GM21786 (cell line): ENCODE measurements around the gene ZNF813.
"Not testable (repeated sequence)": the region's sequence is repeated elsewhere in the genome, so short reads cannot be mapped to it uniquely, and the experiment has no call there.

Experiments used
- ATAC-seq: cut with Tn5 transposase; IDR thresholded peaks from one replicate; pipeline ENCODE4 v1.9.1; 2021; ENCODE audit not compliant: unreplicated experiment

ZNF813 gene

GRCh38 chr19:53467485-53468262 is at the start of gene ZNF813:
Gene ZNF813, plus strand, starts transcription at chr19:53467733. Its CDS starts 16,090 bp downstream, at chr19:53483823.
- ATAC-seq: no peak

DNA sequence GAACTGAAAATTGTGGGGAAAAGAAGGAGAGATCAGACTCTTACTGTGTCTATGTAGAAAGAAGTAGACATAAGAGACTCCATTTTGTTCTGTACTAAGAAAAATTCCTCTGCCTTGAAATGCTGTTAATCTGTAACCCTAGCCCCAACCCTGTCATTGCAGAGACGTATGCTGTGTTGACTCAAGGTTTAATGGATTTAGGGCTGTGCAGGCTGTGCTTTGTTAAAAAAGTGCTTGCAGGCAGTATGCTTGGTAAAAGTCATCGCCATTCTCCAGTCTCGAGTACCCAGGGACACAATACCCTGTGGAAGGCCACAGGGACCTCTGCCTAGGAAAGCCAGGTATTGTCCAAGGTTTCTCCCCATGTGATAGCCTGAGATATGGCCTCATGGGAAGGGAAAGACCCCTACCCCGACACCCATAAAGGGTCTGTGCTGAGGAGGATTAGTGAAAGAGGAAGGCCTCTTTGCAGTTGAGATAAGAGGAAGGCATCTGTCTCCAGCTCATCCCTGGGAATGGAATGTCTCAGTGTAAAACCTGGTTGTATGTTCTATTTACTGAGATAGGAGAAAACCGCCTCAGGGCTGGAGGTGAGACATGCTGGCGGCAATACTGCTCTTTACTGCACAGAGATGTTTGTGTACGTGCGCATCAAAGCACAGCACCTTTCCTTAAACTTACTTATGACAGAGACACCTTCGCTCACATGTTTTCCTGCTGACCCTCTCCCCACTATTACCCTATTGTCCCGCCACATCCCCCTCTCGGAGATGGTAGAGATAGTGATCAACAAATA is 46.8 kb upstream of the ZNF813 start:
- ATAC-seq: not testable (repeated sequence)

DNA sequence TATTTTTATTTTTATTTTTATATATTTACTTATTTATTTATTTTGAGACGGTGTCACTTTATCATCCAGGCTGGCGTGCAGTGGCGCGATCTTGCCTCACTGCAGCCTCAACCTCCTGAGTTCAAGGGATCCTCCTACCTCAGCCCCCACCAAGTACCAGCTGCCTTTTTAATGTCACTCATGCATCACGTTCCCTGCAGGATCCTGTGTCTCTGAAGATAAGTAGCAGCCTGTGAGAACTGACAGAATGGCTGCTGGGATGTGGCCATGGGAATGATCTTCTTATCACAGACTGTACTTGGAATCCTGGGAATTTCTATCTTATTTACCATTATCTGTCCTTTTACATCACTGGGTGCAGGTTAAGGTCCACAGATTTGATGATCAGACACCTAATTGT is 45.0 kb upstream of the ZNF813 start:
- ATAC-seq: no peak

- not testable (repeated sequence) for ATAC-seq
Measured at GRCh38 chr19:53423074-53423473, 44.5 kb upstream of the ZNF813 start.

DNA sequence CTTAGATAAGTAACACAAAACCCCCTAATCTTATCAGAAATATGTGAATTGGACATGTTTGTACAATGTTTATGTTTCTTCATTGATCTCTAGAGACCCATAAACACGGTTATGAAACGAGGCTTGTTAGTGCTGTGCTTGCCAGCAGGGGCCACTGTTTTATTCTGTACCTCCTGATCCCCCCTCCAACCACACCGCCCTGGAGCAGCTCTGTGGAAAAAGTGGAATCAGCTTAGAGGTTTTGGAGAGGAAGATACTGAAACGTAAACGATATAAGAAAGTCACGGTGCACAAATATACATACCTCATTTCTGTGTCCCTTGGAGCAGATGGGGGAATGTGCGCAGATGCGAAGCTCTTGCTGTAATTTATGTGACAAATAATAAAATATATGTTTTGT is 43.9 kb upstream of the ZNF813 start:
- ATAC-seq: not testable (repeated sequence)

DNA sequence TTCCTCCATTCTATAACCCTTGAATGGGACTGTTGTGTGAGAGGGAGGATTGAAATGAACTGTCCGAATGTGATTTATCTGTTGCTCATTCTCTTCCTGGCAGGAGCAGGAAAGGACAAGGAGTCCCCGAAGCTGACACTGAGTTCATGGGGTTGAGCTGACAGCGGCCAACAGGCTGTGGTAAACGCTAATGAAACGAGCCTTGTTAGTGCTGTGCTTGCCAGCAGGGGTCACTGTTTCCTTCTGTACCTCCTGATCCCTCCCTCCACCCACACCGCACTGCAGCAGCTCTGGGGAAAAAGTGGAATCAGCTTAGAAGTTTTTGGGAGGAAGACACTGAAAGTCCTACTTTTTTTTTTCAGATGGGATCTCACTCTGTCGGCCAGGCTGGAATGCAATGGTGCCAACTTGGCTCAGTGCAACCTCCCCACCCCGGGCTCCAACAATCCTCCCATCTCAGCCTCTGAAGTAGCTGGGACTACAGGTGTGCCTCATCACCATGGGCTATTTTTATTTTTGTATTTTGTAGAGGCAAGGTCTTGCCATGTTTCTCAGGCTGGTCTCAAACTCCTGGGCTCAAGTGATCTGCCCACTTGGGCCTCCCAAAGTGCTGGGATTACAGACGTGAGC is 42.5 kb upstream of the ZNF813 start:
- no peak for ATAC-seq

DNA sequence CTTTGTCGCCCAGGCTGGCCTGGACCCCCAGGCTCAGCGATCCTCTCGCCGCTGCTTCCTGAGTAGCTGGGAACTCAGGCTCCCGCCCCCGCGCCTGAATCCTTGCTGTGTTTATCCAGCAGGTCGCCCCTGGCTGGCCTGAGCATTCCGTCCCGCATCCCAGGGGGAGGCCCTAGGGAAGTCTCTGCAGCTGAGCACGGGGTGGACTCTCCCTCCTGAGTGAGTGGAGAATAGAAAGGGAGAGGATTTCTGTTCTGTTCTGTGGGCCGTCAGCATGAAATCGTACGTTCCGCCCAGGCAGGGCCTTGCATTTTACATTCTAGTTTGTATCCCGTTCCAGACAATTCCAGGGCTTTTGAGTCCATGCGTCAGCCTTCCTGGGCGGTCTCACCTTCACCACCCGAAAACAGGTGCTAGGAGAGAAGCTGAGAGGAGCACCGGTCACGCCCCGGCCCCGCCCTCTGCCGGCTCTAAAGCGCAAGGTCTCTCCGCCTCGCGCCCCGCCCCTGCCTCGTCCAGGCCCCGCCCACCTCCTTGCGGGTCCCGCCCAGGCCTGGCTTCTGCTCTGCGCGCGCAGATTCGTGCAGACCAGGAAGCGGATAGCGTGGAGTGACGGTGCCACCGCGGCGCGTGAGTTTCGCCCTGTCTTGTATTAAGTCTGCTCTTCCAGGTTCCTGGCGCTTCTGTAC is 36.0 kb upstream of the ZNF813 start, which contains the start of gene ZNF761:
TSS of gene ZNF761 (plus strand) at position 586 of the 689 bp plus-strand sequence. CDS start 15,285 bp downstream, outside the sequence.
- ATAC-seq: peak; percentile 95

- peak; percentile 21 for ATAC-seq
Measured at GRCh38 chr19:53432088-53432661, 35.4 kb upstream of the ZNF813 start.

GRCh38 chr19:53443809-53444208 is 23.7 kb upstream of the ZNF813 start:
- not testable (repeated sequence) for ATAC-seq

DNA sequence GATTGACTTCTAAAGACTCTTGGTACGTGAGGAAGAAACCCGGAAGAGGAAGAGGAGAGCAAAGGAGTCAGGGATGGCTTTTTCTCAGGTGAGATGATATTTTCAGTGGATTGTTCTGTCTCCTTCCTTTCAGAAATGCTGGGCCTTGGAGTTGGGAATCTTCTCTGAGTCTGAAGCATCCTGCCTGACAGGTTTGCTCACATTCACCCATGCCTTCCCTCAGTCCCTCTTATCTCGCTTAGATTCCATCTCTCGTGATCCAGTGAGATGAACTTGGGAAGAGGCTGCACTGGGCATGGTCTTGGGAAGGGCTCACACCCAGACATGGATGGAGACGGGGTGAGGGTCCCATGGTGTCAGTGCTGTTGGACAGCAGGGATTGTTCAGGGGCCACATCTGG is 20.3 kb upstream of the ZNF813 start:
- not testable (repeated sequence) for ATAC-seq

- no peak for ATAC-seq
Measured at GRCh38 chr19:53455828-53456227, 11.7 kb upstream of the ZNF813 start.

GRCh38 chr19:53460131-53460721 is 7.3 kb upstream of the ZNF813 start:
- not testable (repeated sequence) for ATAC-seq

- ATAC-seq: no peak
Measured at GRCh38 chr19:53461866-53462265, 5.7 kb upstream of the ZNF813 start.

GRCh38 chr19:53462861-53463260 is 4.7 kb upstream of the ZNF813 start:
- no peak for ATAC-seq

GRCh38 chr19:53463263-53463662 is 4.3 kb upstream of the ZNF813 start:
- ATAC-seq: no peak

DNA sequence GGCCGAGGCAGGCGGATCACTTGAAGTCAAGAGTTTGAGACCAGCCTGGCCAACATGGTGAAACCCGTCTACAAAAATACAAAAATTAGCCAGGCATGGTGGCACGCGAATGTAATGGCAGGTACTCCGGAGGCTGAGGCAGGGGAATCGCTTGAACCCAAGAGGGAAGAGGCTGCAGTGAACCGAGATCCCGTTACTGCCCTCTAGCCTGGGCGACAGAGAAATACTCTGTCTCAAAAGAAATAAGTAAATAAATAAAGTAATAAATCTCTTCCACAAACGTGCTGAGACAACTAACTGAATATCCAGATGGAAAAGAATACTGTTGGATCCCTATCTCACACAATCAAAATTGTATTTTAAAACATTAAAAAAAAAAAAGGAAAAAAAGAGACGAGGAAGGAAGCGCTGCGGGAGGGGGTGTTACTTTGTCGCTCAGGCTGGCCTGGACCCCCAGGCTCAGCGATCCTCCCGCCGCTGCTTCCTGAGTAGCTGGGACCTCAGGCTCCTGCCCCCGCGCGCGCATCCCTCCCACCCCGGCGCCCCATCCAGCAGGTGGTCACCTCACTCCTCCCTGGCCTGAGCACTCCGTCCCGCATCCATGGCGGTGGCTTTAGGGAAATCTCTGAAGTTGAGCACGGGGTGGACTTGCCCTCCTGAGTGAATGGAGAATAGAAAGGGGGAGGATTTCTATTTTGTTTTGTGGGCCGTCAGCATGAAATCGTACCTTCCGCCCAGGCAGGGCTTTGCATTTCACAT is 628 bp upstream of the ZNF813 start:
- no peak for ATAC-seq

- ATAC-seq: not testable (repeated sequence)
Measured at GRCh38 chr19:53468628-53469027, 1.1 kb downstream of the ZNF813 start.

- ATAC-seq: no peak
Measured at GRCh38 chr19:53471916-53472315, 4.4 kb downstream of the ZNF813 start.

- not testable (repeated sequence) for ATAC-seq
Measured at GRCh38 chr19:53474832-53475231, 7.3 kb downstream of the ZNF813 start.
